Measurements from ENCODE around the gene PTPRU. TPM values are rescaled to one million over a fixed set of nuclear protein-coding genes. Genes with fewer than 3 reads are reported as not detected.
A peak's percentile ranks its signal among the peaks of the same experiment; 100 is the strongest.

Gene PTPRU
- total and polyA plus RNA-seq, 4 donors: 1.6 to 15.1 (median 6.0) TPM

DNA sequence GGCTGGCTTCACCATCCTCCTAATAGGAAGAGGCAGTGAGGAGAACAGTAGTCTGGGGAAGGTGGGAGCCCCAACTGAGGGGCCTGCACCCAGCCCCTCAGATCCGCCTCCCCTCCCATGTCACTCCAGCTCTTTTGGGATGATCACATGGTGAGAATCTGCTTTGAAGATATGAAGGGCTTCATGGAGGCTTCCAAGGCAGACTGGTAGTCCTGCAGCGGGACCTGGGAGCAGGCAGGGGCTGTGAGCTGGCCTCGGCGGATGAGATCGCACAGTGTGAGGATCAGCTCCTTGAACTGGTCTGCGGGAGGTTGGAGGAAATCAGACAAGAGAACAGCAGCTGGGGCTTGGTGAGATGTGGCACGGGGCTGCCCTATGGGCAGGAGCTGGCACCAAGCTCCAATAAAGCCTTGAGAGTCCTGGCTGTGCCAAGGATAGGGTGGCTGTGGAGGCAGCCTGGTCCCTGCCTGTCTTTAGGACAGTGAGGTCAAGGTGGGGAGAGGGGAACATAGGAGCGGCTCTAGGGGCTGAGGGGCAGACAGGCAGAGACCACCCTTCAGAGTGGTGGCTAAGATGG is 42.4 kb upstream of the PTPRU start (continued):
- TF ChIP-seq, protein P1, sequence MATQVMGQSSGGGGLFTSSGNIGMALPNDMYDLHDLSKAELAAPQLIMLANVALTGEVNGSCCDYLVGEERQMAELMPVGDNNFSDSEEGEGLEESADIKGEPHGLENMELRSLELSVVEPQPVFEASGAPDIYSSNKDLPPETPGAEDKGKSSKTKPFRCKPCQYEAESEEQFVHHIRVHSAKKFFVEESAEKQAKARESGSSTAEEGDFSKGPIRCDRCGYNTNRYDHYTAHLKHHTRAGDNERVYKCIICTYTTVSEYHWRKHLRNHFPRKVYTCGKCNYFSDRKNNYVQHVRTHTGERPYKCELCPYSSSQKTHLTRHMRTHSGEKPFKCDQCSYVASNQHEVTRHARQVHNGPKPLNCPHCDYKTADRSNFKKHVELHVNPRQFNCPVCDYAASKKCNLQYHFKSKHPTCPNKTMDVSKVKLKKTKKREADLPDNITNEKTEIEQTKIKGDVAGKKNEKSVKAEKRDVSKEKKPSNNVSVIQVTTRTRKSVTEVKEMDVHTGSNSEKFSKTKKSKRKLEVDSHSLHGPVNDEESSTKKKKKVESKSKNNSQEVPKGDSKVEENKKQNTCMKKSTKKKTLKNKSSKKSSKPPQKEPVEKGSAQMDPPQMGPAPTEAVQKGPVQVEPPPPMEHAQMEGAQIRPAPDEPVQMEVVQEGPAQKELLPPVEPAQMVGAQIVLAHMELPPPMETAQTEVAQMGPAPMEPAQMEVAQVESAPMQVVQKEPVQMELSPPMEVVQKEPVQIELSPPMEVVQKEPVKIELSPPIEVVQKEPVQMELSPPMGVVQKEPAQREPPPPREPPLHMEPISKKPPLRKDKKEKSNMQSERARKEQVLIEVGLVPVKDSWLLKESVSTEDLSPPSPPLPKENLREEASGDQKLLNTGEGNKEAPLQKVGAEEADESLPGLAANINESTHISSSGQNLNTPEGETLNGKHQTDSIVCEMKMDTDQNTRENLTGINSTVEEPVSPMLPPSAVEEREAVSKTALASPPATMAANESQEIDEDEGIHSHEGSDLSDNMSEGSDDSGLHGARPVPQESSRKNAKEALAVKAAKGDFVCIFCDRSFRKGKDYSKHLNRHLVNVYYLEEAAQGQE (IDR thresholded peaks at IDR 0.05): no peak
- TF ChIP-seq HNF4A (conservative IDR thresholded peaks at IDR 0.05) (no peak), RXRA (IDR thresholded peaks at IDR 0.05) (no peak), NR2F2 (IDR thresholded peaks at IDR 0.05) (no peak), HNF4G (IDR thresholded peaks at IDR 0.05) (no peak), SP1 (IDR thresholded peaks at IDR 0.05) (no peak), FOXA1 (IDR thresholded peaks at IDR 0.05) (no peak), TAF1 (conservative IDR thresholded peaks at IDR 0.05) (no peak), RAD21 (IDR thresholded peaks at IDR 0.05) (no peak)
- TF ChIP-seq, protein P2, sequence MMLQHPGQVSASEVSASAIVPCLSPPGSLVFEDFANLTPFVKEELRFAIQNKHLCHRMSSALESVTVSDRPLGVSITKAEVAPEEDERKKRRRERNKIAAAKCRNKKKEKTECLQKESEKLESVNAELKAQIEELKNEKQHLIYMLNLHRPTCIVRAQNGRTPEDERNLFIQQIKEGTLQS (IDR thresholded peaks at IDR 0.05): no peak
- TF ChIP-seq, protein P3, sequence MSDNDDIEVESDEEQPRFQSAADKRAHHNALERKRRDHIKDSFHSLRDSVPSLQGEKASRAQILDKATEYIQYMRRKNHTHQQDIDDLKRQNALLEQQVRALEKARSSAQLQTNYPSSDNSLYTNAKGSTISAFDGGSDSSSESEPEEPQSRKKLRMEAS (IDR thresholded peaks at IDR 0.05): no peak

- Histone ChIP-seq H3K36me3 (ENCODE audit: control insufficient read depth in 4 of 4, insufficient read depth in 3 of 4, low read depth in 1 of 4, low read length in 3 of 4) (peaks cover 2 to 11% (median 5%) of the 10 kb centered on the region in 4 donors), H3K4me3 (ENCODE audit: low read depth in 1 of 3, low read length in 3 of 3) (no peak overlapping the region), H3K4me1 (ENCODE audit: control insufficient read depth in 4 of 4, insufficient read depth in 4 of 4, low read length in 3 of 4) (peaks cover 0 to 12% (median 10%) of the 10 kb centered on the region in 4 donors), H3K27ac (ENCODE audit: low read depth in 1 of 2, low read length in 2 of 2) (no peak overlapping the region), H3K9ac (ENCODE audit: low read depth in 1 of 2, low read length in 2 of 2) (no peak overlapping the region), H3K27me3 (ENCODE audit: control insufficient read depth in 4 of 4, insufficient read depth in 4 of 4, low read length in 3 of 4) (no peaks in the 10 kb centered on the region), H3K9me3 (ENCODE audit: control insufficient read depth in 4 of 4, low read length in 3 of 4) (no peaks in the 10 kb centered on the region)
- WGBS: 36% methylated on average over 8 of the region's 8 CpGs
- DNase-seq (ENCODE audit: low spot score): no peak
- TF ChIP-seq, protein P1 (IDR thresholded peaks at IDR 0.05): no peak
- no peak for TF ChIP-seq EGR1 (IDR thresholded peaks at IDR 0.05; ENCODE audit: low read depth in 2 of 2)
- TF ChIP-seq GABPA (IDR thresholded peaks at IDR 0.05 in 1 of 2, conservative IDR thresholded peaks at IDR 0.05 in 1 of 2): no peak
- peak in 1 of 2 donors; percentile 34 for TF ChIP-seq RXRA (IDR thresholded peaks at IDR 0.05)
- TF ChIP-seq, protein P3 (IDR thresholded peaks at IDR 0.05): no peak
- no peak for TF ChIP-seq TAF1 (conservative IDR thresholded peaks at IDR 0.05)
- TF ChIP-seq FOXA1 (IDR thresholded peaks at IDR 0.05): no peak
- TF ChIP-seq YY1 (IDR thresholded peaks at IDR 0.05): no peak
- no peak for TF ChIP-seq RAD21 (IDR thresholded peaks at IDR 0.05)
- TF ChIP-seq HNF4G (IDR thresholded peaks at IDR 0.05): no peak
- TF ChIP-seq FOXA2 (IDR thresholded peaks at IDR 0.05): no peak
- TF ChIP-seq SP1 (IDR thresholded peaks at IDR 0.05): no peak
- peak; percentile 45 to 62 for TF ChIP-seq HNF4A (conservative IDR thresholded peaks at IDR 0.05)
- no peak for TF ChIP-seq ZBTB33 (IDR thresholded peaks at IDR 0.05)
- TF ChIP-seq, protein P2 (IDR thresholded peaks at IDR 0.05): no peak
- no peak for TF ChIP-seq NR2F2 (IDR thresholded peaks at IDR 0.05)
- no peak for TF ChIP-seq JUND (IDR thresholded peaks at IDR 0.05)
Observed at GRCh38 chr1:29195881-29196291, 40.4 kb upstream of the PTPRU start.
